Naive B cell (primary cell): ENCODE results near the gene PGAM2. TPM values are rescaled to one million over a fixed set of nuclear protein-coding genes. Genes with fewer than 3 reads are reported as not detected.

Experiments used
- ATAC-seq, 2 donors: fragments of 150-1000 bp; cut with Tn5 transposase; 2 replicates each; pipeline ENCODE4 v1.10.0; 2021; ENCODE audit warnings: low read depth in 2 of 2, mild to moderate bottlenecking in 2 of 2, moderate library complexity in 2 of 2
- DNase-seq: peaks from one replicate; pipeline ENCODE4 v3.0.0; 2022
- H3K27ac Mint-ChIP-seq, 6 donors: one replicate each; pipeline ENCODE4 v1.8.0; 2020 to 2022; ENCODE audit warnings: mild to moderate bottlenecking in 6 of 6, mixed read lengths in 6 of 6, moderate library complexity in 5 of 6, inconsistent platforms in 2 of 6
- H3K27me3 Mint-ChIP-seq, 3 donors: one replicate each; pipeline ENCODE4 v1.8.0; 2021 to 2022; ENCODE audit warnings: mixed read lengths in 3 of 3, mild to moderate bottlenecking in 1 of 3
- H3K36me3 Mint-ChIP-seq, 2 donors: one replicate each; pipeline ENCODE4 v1.8.0; 2020 to 2022; ENCODE audit warnings: mixed read lengths in 2 of 2, inconsistent platforms in 1 of 2, mild to moderate bottlenecking in 1 of 2
- H3K4me1 Mint-ChIP-seq, 3 donors: one replicate each; pipeline ENCODE4 v1.8.0; 2020 to 2022; ENCODE audit warnings: mixed read lengths in 3 of 3, inconsistent platforms in 1 of 3, mild to moderate bottlenecking in 1 of 3, moderate library complexity in 1 of 3
- H3K4me3 Mint-ChIP-seq, 8 donors: one replicate each; pipeline ENCODE4 v1.8.0; 2020 to 2022; ENCODE audit warnings: mild to moderate bottlenecking in 8 of 8, mixed read lengths in 8 of 8, moderate library complexity in 8 of 8, inconsistent platforms in 2 of 8
- H3K9me3 Mint-ChIP-seq, 7 donors: one replicate each; pipeline ENCODE4 v1.8.0; 2020 to 2022; ENCODE audit warnings: mixed read lengths in 7 of 7, mild to moderate bottlenecking in 5 of 7, inconsistent platforms in 2 of 7, moderate library complexity in 1 of 7
- polyA plus RNA-seq, 6 donors: library from polyadenylated mRNA; unstranded; fragments of 300-500 nt; fragmentation: Illumina TruSeq; gene quantifications; one replicate each; pipeline ENCODE4 v1.2.3, GENCODE V29; 2021; ENCODE audit warnings: low read depth in 6 of 6

The PGAM2 gene
- polyA plus RNA-seq, 6 donors from 2014 or later, result not detected

DNA sequence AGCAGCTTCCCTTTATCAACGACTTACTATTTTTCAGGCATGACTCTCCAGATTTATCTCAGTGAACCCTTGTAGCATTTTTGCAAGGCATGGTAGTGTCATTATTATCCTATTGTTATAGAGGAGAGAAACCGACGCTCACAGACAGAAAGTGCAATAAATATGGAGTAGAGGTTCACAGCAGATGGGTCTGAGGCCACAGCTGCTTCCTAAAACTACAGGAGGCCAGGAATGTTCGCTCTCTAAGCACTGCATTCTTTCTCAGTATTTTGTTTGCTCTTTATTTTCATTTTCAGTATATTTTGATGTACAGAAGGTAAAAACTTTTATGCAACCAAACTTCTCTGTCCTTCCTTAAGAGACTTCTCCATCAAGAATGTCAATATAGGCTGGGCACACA lies 34.3 kb upstream of the PGAM2 start:
- DNase-seq, result no peak
- Mint-ChIP-seq H3K27me3 (no peaks in the 10 kb centered on the region), H3K27ac (peak overlapping the region in 4 of 6 donors; percentile 29 to 90 (median 50)), H3K36me3 (no peaks in the 10 kb centered on the region), H3K9me3 (no peaks in the 10 kb centered on the region), H3K4me3 (peak overlapping the region in 4 of 8 donors; percentile 28 to 67 (median 45)), H3K4me1 (peaks cover 59 to 66% (median 59%) of the 10 kb centered on the region in 3 donors)
- no peak for ATAC-seq

DNA sequence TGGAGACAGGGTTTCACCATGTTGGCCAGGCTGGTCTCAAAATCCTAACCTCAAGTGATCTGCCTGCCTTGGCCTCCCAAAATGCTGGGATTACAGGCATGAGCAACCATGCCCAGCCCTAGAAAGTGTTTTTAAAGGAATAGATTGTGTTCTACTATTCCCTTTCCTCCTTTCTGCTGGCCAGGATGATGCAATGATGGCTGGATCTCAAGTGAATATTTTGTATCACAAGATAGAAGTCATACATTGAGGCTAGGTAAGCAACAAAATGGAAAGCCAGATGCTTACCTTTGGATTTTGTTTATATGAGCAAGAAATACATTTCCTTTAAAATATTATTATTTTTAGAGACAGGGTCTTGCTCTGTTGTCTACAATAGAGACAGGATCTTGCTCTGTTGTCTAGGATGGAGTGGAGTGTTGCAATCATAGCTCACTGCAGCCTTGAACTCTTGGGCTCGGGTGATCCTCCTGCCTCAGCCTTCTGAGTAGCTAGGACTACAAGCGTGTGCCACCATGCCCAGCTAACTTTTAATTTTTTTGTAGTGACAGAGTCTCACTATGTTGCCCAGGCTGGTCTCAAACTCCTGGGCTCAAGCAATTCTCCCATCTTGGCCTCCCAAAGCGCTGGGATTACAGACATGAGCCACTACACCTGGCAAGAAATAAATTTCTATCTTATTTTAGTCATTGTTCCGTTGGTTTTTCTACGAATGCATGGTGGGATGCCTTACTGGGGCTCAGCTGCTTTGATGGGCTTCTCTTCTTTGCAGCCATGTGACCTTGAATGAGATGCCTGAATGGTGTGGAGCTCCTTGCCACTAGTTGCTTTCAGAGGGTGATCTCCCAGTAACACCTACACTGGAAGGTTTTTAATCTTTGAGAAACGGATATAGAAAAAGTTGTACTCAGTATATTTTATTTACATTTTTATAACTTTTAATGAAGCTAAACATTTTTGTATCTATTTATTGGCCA lies 33.0 kb upstream of the PGAM2 start:
- DNase-seq (no peak), ATAC-seq (no peak)
- no peaks in the 10 kb centered on the region for H3K27me3 Mint-ChIP-seq
- H3K4me3 Mint-ChIP-seq, result peak overlapping the region in 1 of 8 donors; percentile 77
- no peaks in the 10 kb centered on the region for H3K36me3 Mint-ChIP-seq
- no peaks in the 10 kb centered on the region for H3K9me3 Mint-ChIP-seq
- H3K4me1 Mint-ChIP-seq, result peaks cover 61 to 69% (median 62%) of the 10 kb centered on the region in 3 donors
- H3K27ac Mint-ChIP-seq, result peak overlapping the region in 4 of 6 donors; percentile 38 to 95 (median 80)

DNA sequence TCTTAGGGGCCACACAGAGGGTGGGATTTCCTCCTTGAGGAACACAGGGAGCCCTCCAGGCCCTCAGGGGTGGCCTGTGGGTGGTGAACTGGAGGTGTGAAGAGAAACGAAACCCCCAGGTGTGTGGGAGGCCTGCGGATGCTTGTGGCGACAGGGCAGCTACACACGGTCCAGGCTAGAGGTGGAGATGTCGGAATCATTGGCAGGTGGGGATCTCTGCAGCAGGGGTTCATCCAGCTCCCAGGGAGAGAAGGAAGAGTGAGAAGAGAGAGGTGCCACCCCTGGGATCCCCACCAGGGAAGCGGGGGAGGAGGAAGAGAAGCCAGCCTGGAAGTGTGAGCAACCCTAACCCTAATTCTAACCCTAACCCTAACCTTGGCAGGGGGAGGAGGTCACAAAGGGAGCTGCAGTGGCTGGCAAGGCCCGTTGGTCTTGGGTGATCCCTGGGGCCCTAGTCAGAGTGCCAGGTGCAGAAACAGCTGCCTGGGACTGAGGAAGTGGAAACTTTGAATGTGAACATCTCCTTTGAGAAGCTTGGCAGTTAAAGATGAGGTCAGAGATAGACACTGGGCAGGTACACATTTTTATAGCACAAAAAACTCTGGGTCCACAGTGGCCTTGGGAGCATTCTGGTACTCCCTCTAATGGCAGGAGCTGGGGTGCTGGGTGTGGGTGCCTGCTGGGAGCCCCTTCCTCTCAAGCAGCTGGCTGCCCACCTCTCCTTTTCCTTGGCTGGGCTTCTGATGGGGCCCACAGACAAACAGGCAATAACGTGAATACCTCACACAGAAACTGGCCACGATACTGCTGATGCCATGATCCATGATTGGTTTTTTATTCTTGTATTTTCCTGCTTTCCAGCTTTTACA lies 31.9 kb upstream of the PGAM2 start:
- ATAC-seq, result peak; percentile 93 to 94
- peak; percentile 69 for DNase-seq
- Mint-ChIP-seq H3K27ac (peak overlapping the region; percentile 69 to 95 (median 86)), H3K4me1 (peaks cover 58 to 65% (median 60%) of the 10 kb centered on the region in 3 donors), H3K27me3 (no peaks in the 10 kb centered on the region), H3K36me3 (no peaks in the 10 kb centered on the region), H3K4me3 (peak overlapping the region in 7 of 8 donors; percentile 25 to 82 (median 63)), H3K9me3 (no peaks in the 10 kb centered on the region)

GRCh38 chr7:44096326-44096881 lies 31.0 kb upstream of the PGAM2 start:
- no peak for ATAC-seq
- no peaks in the 10 kb centered on the region for H3K9me3 Mint-ChIP-seq
- peak overlapping the region in 5 of 6 donors; percentile 77 to 95 (median 88) for H3K27ac Mint-ChIP-seq
- no peaks in the 10 kb centered on the region for H3K27me3 Mint-ChIP-seq
- no peak for DNase-seq
- H3K4me1 Mint-ChIP-seq, result peaks cover 53 to 58% (median 58%) of the 10 kb centered on the region in 3 donors
- peak overlapping the region in 5 of 8 donors; percentile 27 to 81 (median 73) for H3K4me3 Mint-ChIP-seq
- H3K36me3 Mint-ChIP-seq, result no peaks in the 10 kb centered on the region

DNA sequence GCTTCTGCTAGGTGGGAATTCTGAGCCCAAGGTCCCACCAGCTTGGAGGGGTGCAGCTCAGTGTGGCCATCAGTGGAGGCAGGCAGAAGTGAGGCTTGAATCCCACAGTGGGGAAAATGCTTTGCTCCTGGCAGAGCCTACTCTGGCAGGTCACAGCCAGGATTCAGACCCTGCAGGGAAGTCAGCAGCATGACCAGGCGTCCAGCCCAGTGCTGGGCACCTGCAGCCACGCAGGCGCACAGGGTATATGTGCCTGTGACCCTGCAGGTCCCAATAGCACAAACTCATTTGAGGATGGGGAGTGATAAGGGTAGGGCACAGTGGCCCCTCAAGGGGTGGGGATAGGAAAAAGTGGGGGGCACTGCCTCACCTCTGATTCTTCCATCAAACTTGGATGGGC lies 30.4 kb upstream of the PGAM2 start:
- ATAC-seq (no peak), DNase-seq (no peak)
- no peak overlapping the region for H3K4me3 Mint-ChIP-seq
- peaks cover 47 to 52% (median 52%) of the 10 kb centered on the region in 3 donors for H3K4me1 Mint-ChIP-seq
- H3K27me3 Mint-ChIP-seq, result no peaks in the 10 kb centered on the region
- peak overlapping the region in 2 of 6 donors; percentile 11 to 83 for H3K27ac Mint-ChIP-seq
- H3K36me3 Mint-ChIP-seq, result no peaks in the 10 kb centered on the region
- H3K9me3 Mint-ChIP-seq, result peaks cover 0 to under 1% (median 0%) of the 10 kb centered on the region in 7 donors

- no peak for ATAC-seq
- no peak for DNase-seq
- Mint-ChIP-seq H3K27ac (peak overlapping the region in 2 of 6 donors; percentile 1 to 71), H3K36me3 (no peaks in the 10 kb centered on the region), H3K27me3 (no peaks in the 10 kb centered on the region), H3K4me3 (peak overlapping the region in 2 of 8 donors; percentile 4 to 73), H3K4me1 (peaks cover 40 to 45% (median 44%) of the 10 kb centered on the region in 3 donors), H3K9me3 (peaks cover 0 to 1% (median 0%) of the 10 kb centered on the region in 7 donors)
Measured at GRCh38 chr7:44094883-44095592, 29.7 kb upstream of the PGAM2 start.

GRCh38 chr7:44094365-44094764 lies 29.0 kb upstream of the PGAM2 start:
- H3K4me1 Mint-ChIP-seq, result peaks cover 39 to 44% (median 40%) of the 10 kb centered on the region in 3 donors
- H3K9me3 Mint-ChIP-seq, result peaks cover 0 to 1% (median 0%) of the 10 kb centered on the region in 7 donors
- peak overlapping the region in 3 of 8 donors; percentile 16 to 50 (median 44) for H3K4me3 Mint-ChIP-seq
- DNase-seq (no peak), ATAC-seq (no peak)
- H3K27me3 Mint-ChIP-seq, result no peaks in the 10 kb centered on the region
- no peak overlapping the region for H3K27ac Mint-ChIP-seq
- H3K36me3 Mint-ChIP-seq, result no peaks in the 10 kb centered on the region

GRCh38 chr7:44093102-44093641 lies 27.8 kb upstream of the PGAM2 start:
- H3K9me3 Mint-ChIP-seq, result peaks cover 0 to 1% (median 0%) of the 10 kb centered on the region in 7 donors

DNA sequence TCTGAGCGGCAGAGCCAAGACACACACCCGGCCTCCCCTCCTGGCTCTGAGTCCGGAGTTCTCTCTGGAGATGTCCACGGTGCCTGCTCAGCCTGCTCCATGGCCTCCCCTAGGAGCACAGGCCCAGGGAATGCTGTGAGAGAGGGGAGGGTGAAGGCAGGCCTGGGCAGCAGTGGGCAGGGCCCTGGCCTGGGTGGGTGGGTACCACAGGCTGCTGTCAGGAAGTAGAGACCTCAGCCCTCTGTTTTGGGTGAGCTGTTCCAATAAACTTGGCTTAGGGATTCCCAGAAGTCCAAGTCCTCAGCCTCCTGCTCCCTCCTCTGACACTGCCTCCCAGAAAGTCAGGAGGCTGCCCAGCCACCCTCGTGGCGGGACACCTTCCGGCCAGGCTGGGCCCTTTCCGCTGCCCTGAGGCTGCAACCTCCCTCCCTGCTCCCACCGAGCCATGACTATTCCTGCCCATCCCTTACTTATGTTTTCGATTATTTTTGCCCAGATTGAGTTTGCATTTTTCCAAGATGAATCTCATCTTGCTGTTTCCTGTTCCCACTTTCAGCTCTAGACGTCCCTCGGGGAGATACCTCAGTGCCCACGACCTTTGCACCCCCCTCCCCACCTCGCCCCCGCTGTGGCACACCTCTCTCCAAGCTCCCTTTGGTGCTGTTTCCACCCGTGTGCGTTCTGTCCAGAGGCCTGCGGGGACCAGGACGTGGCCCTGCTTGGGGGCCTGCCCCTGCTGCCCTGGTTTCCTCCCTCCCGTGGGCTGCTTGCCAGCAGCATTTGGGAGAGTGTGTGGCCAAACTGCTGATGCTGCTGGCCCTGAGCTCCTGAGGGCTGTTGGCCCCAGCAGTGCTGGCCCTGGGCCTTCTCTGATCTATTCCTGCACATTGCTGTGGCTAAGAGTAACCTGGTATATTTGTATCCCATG lies 22.8 kb upstream of the PGAM2 start:
- Mint-ChIP-seq H3K4me3 (no peak overlapping the region), H3K4me1 (peaks cover 12 to 16% (median 14%) of the 10 kb centered on the region in 3 donors), H3K27ac (peak overlapping the region in 1 of 6 donors; percentile 27), H3K36me3 (no peaks in the 10 kb centered on the region), H3K27me3 (no peaks in the 10 kb centered on the region), H3K9me3 (peaks cover 0 to 1% (median 0%) of the 10 kb centered on the region in 7 donors)
- no peak for ATAC-seq
- no peak for DNase-seq

More at GRCh38 chr7:44093102-44093641, 27.8 kb upstream of the PGAM2 start:
- ATAC-seq (no peak), DNase-seq (no peak)
- no peaks in the 10 kb centered on the region for H3K27me3 Mint-ChIP-seq
- H3K27ac Mint-ChIP-seq, result peak overlapping the region in 3 of 6 donors; percentile 65 to 77 (median 72)
- H3K4me3 Mint-ChIP-seq, result no peak overlapping the region
- H3K4me1 Mint-ChIP-seq, result peaks cover 37 to 44% (median 40%) of the 10 kb centered on the region in 3 donors
- H3K36me3 Mint-ChIP-seq, result no peaks in the 10 kb centered on the region

DNA sequence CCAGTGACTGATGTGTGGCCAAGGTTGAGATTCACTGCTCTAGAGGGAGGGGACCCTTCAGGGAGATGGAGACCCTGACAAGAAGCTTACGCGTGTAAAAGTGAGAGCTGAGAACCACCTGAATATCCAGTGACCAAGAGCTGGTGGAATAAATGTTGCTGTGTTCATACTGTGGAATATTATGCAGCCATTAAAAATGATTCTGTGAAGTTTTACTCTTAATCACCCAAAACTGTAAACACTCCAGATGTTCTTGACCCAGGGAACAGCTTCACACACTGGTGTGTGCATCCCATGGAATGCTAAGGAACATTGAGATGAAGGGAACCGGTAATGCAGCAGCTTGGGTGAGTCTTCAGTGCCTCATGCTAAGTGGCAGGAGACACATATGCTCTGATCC lies 21.3 kb upstream of the PGAM2 start:
- peak overlapping the region in 1 of 6 donors; percentile 52 for H3K27ac Mint-ChIP-seq
- DNase-seq (no peak), ATAC-seq (no peak)
- H3K36me3 Mint-ChIP-seq, result peaks cover 0 to under 1% of the 10 kb centered on the region in 2 donors
- H3K4me3 Mint-ChIP-seq, result no peak overlapping the region
- H3K9me3 Mint-ChIP-seq, result peaks cover 0 to 1% (median 0%) of the 10 kb centered on the region in 7 donors
- H3K27me3 Mint-ChIP-seq, result no peaks in the 10 kb centered on the region
- peaks cover 4 to 14% (median 10%) of the 10 kb centered on the region in 3 donors for H3K4me1 Mint-ChIP-seq

GRCh38 chr7:44085546-44085945 lies 20.2 kb upstream of the PGAM2 start:
- ATAC-seq (no peak), DNase-seq (no peak)

More at GRCh38 chr7:44085546-44085945, 20.2 kb upstream of the PGAM2 start:
- Mint-ChIP-seq H3K36me3 (peaks cover 0 to 10% of the 10 kb centered on the region in 2 donors), H3K4me3 (peak overlapping the region in 1 of 8 donors; percentile 66), H3K27me3 (no peaks in the 10 kb centered on the region), H3K9me3 (no peaks in the 10 kb centered on the region), H3K4me1 (peaks cover 13 to 25% (median 21%) of the 10 kb centered on the region in 3 donors), H3K27ac (no peak overlapping the region)
